Measurements from ENCODE around the gene FAM111B. TPM values are rescaled to one million over a fixed set of nuclear protein-coding genes. Genes with fewer than 3 reads are reported as not detected.
A peak's percentile ranks its signal among the peaks of the same experiment; 100 is the strongest.

FAM111B gene
- total and polyA plus RNA-seq, 2 of the 4 experiments (the other 2 are of a cell fraction): 3.2 to 9.3 TPM

DNA sequence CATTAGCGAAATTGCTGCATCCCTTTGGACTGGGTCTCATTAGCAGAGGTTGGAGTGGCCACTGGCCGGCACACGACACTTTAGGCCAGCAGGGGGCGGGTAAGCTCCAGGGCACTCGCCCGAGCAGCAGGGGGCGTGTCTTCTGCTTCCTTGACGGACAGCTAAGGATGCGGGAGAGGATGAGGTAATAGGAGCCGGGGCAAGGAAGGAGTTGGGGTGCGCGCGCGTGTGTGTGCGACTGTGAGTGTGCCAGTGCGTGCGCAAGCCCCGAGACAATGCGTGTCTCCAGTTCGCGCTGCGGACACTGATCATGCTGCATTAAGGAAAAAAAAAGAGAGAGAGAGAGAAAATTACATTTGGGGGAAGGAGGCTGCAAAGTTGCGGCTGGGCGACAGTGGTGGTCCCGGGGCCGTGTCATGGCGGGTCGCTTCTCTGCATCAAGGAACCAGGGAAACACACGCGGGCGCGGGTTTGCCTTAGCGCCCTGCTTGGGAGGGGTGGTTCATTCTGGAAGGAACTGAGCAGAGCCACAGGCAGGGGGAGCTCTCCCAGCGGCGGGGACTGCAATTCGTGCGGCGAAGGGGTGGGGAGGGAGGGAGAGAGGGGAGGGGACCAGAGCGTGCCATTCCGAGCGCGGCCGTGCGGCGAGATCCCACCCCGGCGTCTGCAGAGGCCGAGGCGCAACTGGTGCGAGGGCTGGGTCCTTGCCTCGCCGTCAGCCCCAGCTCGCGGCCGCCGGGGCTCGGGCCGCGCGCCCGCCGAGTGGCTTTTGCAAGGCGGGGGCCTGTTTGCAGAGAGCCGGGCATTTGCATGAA, 64.7 kb downstream of the FAM111B start, which contains the start of gene DTX4:
Gene DTX4 (plus strand): TSS at position 625 of the 815 bp plus-strand sequence. CDS start 464 bp downstream, outside the sequence.
- peak within 1 kb of the TSS; percentile 63 for H2BK120ac ChIP-seq (ENCODE audit: low read depth, low read length)
- H4K8ac ChIP-seq (ENCODE audit: low read depth in 2 of 2, low read length in 2 of 2): peak within 1 kb of the TSS; percentile 80; a peak in 2 of 4 replicates
- ChIA-PET POLR2A (ENCODE audit: unreplicated experiment) (interaction anchor here (0.5 to 0.9 kb wide), 2 partner anchors 32 to 33 kb away, joined by 3 to 4 read pairs; no protein-coding TSS in a partner anchor), CTCF (interaction anchor here (0.6 to 2.3 kb wide), 29 partner anchors 13 to 1879 kb away, joined by 3 to 25 read pairs (median 4); partner anchors contain the start of gene OR5A1)
- peak within 1 kb of the TSS; percentile 86 for H4K91ac ChIP-seq (ENCODE audit: insufficient read depth, low read depth, low read length)
- intact Hi-C loops (cut with micrococcal nuclease): loop anchor here (1.0 to 5.0 kb wide), 6 partner anchors 15 to 511 kb away; no protein-coding TSS in a partner anchor
- H2AK9ac ChIP-seq (replicated peaks; ENCODE audit: low read depth, low read length, poor library complexity): peak within 1 kb of the TSS; percentile 85
- 0% methylated on average over 38 of the region's 64 CpGs; no CpG with 5 or more reads in 1 of the 2 experiments for WGBS, 2 experiments (ENCODE audit: extremely low coverage in 2 of 2, insufficient read length in 1 of 2)
- H2BK15ac ChIP-seq (ENCODE audit: low read depth, low read length): no peak within 1 kb of the TSS; the same call in 2 of the 3 replicates
- peaks cover 0 to 16% of the 10 kb centered on the region in 2 experiments; a peak in 2 of 4 replicates for H3K79me1 ChIP-seq (ENCODE audit: low read depth in 1 of 2, low read length in 2 of 2)
- H2AK5ac ChIP-seq (ENCODE audit: low read depth, low read length): peak within 1 kb of the TSS; percentile 27; the same call in 1 of the 2 replicates
- H4K5ac ChIP-seq (ENCODE audit: low read depth, low read length): peak within 1 kb of the TSS; percentile 6; the same call in 1 of the 2 replicates
- peak within 1 kb of the TSS; percentile 92 for H2AFZ ChIP-seq (replicated peaks; ENCODE audit: low read length, poor library complexity)
- in situ Hi-C loops (cut with MboI; ENCODE audit: low sequenced_read_pairs): no loop called here
- H3K36me3 ChIP-seq (ENCODE audit: control insufficient read depth, insufficient read depth, low read length): 0 out of 2 replicates have a peak, but pooled peaks cover 2% of the 10 kb centered on the region
- ATAC-seq (ENCODE audit: low read depth) (peak; percentile 87), DNase-seq (peak; percentile 86)
- peak within 1 kb of the TSS; percentile 48 for H2BK5ac ChIP-seq (ENCODE audit: low read depth, low read length, poor library complexity, severe bottlenecking)
- H3K9me1 ChIP-seq (ENCODE audit: insufficient read depth, low read length): peaks cover 7% of the 10 kb centered on the region; the same call in 1 of the 2 replicates
- peaks cover 11% of the 10 kb centered on the region for H3K4me1 ChIP-seq (ENCODE audit: control insufficient read depth, insufficient read depth, low read length)
- H3K18ac ChIP-seq (ENCODE audit: low read depth, low read length): peak within 1 kb of the TSS; percentile 61
- peak within 1 kb of the TSS; percentile 91 for H3K4me2 ChIP-seq (ENCODE audit: low read depth, low read length)
- H3K27me3 ChIP-seq (ENCODE audit: control insufficient read depth, insufficient read depth, low read length): peaks cover 3% of the 10 kb centered on the region
- H3K9ac ChIP-seq (ENCODE audit: low read depth, low read length): peak within 1 kb of the TSS; percentile 68
- H3K9me3 ChIP-seq (ENCODE audit: control insufficient read depth, insufficient read depth, low read length): no peaks in the 10 kb centered on the region
- H3K27ac ChIP-seq (ENCODE audit: insufficient read depth, low read length): peak within 1 kb of the TSS; percentile 61
- H3K4ac ChIP-seq (ENCODE audit: low read depth, low read length): peak within 1 kb of the TSS; percentile 78
- no TSS peak for BruUV-seq (replicated peaks)
- no peak within 1 kb of the TSS for H3K56ac ChIP-seq (ENCODE audit: extremely low read depth, insufficient read depth, low read length)
- peak within 1 kb of the TSS; percentile 86 for H3K14ac ChIP-seq (replicated peaks; ENCODE audit: low read depth, low read length)
- no peak within 1 kb of the TSS for H2BK20ac ChIP-seq (ENCODE audit: low read depth, low read length)
- H3K23ac ChIP-seq (ENCODE audit: low read depth, low read length): peak within 1 kb of the TSS; percentile 66; the same call in 1 of the 2 replicates
- H4K20me1 ChIP-seq (ENCODE audit: insufficient read depth, low read length): peaks cover 5% of the 10 kb centered on the region; the same call in 1 of the 2 replicates
- dilution Hi-C loops (cut with HindIII; ENCODE audit: low sequenced_read_pairs, unreplicated experiment): no loop called here
- peak within 1 kb of the TSS; percentile 54 for H3K4me3 ChIP-seq (ENCODE audit: insufficient read depth, low read depth, low read length)
- 0 out of 2 replicates have a peak, but pooled peaks have one; percentile 31 for TF ChIP-seq BHLHE40 (IDR thresholded peaks at IDR 0.05; ENCODE audit: low read depth, low read length)
- TF ChIP-seq MAFK (IDR thresholded peaks at IDR 0.05; ENCODE audit: low read depth, low read length): no peak
- TF ChIP-seq POLR2A (IDR thresholded peaks at IDR 0.05; ENCODE audit: low read depth, low read length): peak; percentile 48; the same call in 1 of the 2 replicates
- TF ChIP-seq, protein P1, sequence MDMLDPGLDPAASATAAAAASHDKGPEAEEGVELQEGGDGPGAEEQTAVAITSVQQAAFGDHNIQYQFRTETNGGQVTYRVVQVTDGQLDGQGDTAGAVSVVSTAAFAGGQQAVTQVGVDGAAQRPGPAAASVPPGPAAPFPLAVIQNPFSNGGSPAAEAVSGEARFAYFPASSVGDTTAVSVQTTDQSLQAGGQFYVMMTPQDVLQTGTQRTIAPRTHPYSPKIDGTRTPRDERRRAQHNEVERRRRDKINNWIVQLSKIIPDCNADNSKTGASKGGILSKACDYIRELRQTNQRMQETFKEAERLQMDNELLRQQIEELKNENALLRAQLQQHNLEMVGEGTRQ (IDR thresholded peaks at IDR 0.05; ENCODE audit: low read depth, low read length): no peak
- no peak for TF ChIP-seq RCOR1 (IDR thresholded peaks at IDR 0.05; ENCODE audit: insufficient replicate concordance, low read length)
- peak; percentile 94 for TF ChIP-seq SMC3 (IDR thresholded peaks at IDR 0.05; ENCODE audit: low read depth, low read length)
- TF ChIP-seq, protein P2, sequence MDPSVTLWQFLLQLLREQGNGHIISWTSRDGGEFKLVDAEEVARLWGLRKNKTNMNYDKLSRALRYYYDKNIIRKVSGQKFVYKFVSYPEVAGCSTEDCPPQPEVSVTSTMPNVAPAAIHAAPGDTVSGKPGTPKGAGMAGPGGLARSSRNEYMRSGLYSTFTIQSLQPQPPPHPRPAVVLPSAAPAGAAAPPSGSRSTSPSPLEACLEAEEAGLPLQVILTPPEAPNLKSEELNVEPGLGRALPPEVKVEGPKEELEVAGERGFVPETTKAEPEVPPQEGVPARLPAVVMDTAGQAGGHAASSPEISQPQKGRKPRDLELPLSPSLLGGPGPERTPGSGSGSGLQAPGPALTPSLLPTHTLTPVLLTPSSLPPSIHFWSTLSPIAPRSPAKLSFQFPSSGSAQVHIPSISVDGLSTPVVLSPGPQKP (IDR thresholded peaks at IDR 0.05; ENCODE audit: borderline replicate concordance, low read depth, low read length): no peak
- peak; percentile 96 for TF ChIP-seq RAD21 (IDR thresholded peaks at IDR 0.05; ENCODE audit: low read length)
- TF ChIP-seq MXI1 (IDR thresholded peaks at IDR 0.05; ENCODE audit: borderline replicate concordance, low read depth, low read length): peak; percentile 78; the same call in 1 of the 2 replicates
- peak; percentile 94 for TF ChIP-seq MAZ (IDR thresholded peaks at IDR 0.05; ENCODE audit: borderline replicate concordance, low read depth, low read length)
- TF ChIP-seq CEBPB (IDR thresholded peaks at IDR 0.05; ENCODE audit: low read depth, low read length): peak; percentile 78
- no peak for TF ChIP-seq NFE2L2 (IDR thresholded peaks at IDR 0.05; ENCODE audit: low read depth, low read length)
- no peak for TF ChIP-seq FOS (IDR thresholded peaks at IDR 0.05; ENCODE audit: low read depth, low read length)
- no peak for TF ChIP-seq RFX5 (IDR thresholded peaks at IDR 0.05; ENCODE audit: low read depth, low read length)
